ENCODE results near the gene ZBTB7A. TPM values are rescaled to one million over a fixed set of nuclear protein-coding genes. Genes with fewer than 3 reads are reported as not detected.

ZBTB7A gene
- total RNA-seq, 1 donor from 2014 or later: 39.9 TPM

DNA sequence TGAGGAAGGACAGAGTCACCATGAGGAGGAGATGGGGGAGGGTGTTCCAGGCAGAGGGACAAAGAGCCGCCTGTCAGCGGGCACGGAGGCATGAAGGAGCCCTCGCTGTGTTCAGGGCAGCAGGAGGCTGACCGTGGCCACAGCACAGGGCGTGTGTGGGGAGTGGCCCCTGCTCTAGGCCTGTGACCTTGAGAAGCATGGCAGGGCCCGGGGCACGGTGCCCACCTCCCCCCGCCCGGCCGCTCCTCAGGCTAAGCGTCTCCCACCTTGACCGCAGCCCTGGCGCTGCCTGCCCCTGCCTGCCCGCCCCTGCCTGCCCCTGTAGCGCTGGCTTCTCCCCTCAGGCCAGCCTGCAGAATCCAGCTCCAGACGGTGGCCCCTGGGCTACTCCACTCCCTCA, 45.7 kb upstream of the ZBTB7A start:
- H3K27me3 ChIP-seq (ENCODE audit: control insufficient read depth, insufficient read depth, low read length): no peaks in the 10 kb centered on the region
- no peak for DNase-seq (ENCODE audit: low read depth)
- no peak overlapping the region for H3K4me3 ChIP-seq (ENCODE audit: low read depth, low read length)
- TF ChIP-seq, protein P1, sequence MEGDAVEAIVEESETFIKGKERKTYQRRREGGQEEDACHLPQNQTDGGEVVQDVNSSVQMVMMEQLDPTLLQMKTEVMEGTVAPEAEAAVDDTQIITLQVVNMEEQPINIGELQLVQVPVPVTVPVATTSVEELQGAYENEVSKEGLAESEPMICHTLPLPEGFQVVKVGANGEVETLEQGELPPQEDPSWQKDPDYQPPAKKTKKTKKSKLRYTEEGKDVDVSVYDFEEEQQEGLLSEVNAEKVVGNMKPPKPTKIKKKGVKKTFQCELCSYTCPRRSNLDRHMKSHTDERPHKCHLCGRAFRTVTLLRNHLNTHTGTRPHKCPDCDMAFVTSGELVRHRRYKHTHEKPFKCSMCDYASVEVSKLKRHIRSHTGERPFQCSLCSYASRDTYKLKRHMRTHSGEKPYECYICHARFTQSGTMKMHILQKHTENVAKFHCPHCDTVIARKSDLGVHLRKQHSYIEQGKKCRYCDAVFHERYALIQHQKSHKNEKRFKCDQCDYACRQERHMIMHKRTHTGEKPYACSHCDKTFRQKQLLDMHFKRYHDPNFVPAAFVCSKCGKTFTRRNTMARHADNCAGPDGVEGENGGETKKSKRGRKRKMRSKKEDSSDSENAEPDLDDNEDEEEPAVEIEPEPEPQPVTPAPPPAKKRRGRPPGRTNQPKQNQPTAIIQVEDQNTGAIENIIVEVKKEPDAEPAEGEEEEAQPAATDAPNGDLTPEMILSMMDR (IDR thresholded peaks at IDR 0.05; ENCODE audit: insufficient read depth, low read length, poor library complexity, severe bottlenecking): no peak
- no peaks in the 10 kb centered on the region for H3K36me3 ChIP-seq (ENCODE audit: control insufficient read depth, insufficient read depth, low read length)

DNA sequence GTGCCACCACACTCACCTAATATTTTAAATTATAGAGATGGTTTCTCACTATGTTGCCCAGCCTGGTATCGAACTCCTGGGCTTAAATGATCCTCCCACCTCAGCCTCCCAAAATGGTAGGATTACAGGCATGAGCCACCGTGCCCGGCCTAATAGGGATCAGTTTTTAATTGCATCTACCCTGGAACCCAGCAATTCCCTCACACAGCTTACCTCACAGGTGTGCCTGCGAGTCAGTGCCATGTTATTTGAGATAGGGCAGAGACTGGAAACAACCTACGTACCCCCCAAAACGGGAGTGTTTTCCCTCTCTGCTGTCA, 42.9 kb upstream of the ZBTB7A start:
- TF ChIP-seq, protein P1 (IDR thresholded peaks at IDR 0.05; ENCODE audit: insufficient read depth, low read length, poor library complexity, severe bottlenecking): no peak
- DNase-seq (ENCODE audit: low read depth): no peak
- H3K36me3 ChIP-seq (ENCODE audit: control insufficient read depth, insufficient read depth, low read length): no peaks in the 10 kb centered on the region

DNA sequence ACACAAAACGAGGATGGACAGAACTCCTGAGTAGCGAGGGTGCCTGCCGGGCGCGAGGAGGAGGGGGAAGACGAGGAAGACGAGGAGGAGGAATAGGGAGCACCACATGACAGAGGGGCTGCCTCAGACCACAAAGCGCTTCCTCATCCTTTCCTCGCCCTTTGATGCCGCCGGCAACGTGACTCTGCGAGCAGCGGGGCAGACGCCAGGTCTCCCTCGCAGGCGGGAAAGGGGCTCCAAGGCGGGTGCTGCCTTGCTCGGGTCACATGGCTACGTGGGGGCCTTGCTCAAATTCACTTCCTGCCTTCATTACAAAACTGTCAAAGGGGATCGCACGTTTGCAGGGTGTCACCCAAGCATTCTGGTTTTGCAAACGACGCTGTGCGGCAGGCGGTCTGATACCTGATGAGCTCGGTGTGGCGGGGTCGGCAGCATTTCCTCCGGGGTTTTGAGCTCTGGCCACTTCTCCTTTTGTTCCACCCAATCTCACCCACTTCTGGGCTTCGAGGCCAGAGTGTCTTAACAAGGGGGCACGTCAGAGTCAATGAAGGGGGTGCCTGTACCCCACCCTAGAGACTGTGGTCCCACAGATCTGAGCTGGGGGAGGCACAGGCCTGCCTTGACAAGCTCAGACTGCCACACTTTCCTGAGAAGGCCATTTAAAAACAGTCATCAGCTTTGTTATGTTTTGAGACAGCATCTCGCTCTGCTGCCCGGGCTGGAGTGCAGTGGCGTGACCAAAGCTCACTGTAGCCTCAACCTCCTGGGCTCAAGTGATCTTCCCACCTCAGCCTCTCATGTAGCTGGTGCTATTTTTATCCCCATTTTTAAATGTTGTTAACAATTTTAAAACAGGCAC, 42.3 kb upstream of the ZBTB7A start:
- Histone ChIP-seq H3K27me3 (ENCODE audit: control insufficient read depth, insufficient read depth, low read length) (no peaks in the 10 kb centered on the region), H3K36me3 (ENCODE audit: control insufficient read depth, insufficient read depth, low read length) (no peaks in the 10 kb centered on the region), H3K4me3 (ENCODE audit: low read depth, low read length) (no peak overlapping the region)
- DNase-seq (ENCODE audit: low read depth): no peak
- TF ChIP-seq, protein P1 (IDR thresholded peaks at IDR 0.05; ENCODE audit: insufficient read depth, low read length, poor library complexity, severe bottlenecking): no peak

More for the DNA sequence above, 42.9 kb upstream of the ZBTB7A start:
- Histone ChIP-seq H3K4me3 (ENCODE audit: low read depth, low read length) (no peak overlapping the region), H3K27me3 (ENCODE audit: control insufficient read depth, insufficient read depth, low read length) (no peaks in the 10 kb centered on the region)

DNA sequence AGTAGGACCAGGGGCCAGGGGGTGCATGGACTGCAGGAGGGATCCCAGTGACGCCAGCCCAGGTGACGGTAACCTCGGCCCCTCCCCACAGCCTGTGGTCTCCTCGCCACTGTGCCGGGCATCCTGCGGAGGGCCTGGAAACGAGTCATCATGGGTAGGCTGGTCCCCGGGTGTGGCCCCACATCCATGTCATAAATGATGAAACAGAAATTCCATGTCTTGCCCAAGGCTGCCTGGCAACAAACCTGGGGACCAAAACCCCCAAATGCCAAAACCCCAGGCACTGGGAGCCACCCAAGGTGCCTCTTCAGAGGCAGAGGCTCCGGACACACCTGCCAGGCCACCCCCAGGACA, 36.4 kb upstream of the ZBTB7A start:
- H3K36me3 ChIP-seq (ENCODE audit: control insufficient read depth, insufficient read depth, low read length): no peaks in the 10 kb centered on the region
- DNase-seq (ENCODE audit: low read depth): no peak
- TF ChIP-seq, protein P1 (IDR thresholded peaks at IDR 0.05; ENCODE audit: insufficient read depth, low read length, poor library complexity, severe bottlenecking): no peak
- no peaks in the 10 kb centered on the region for H3K27me3 ChIP-seq (ENCODE audit: control insufficient read depth, insufficient read depth, low read length)
- H3K4me3 ChIP-seq (ENCODE audit: low read depth, low read length): no peak overlapping the region

DNA sequence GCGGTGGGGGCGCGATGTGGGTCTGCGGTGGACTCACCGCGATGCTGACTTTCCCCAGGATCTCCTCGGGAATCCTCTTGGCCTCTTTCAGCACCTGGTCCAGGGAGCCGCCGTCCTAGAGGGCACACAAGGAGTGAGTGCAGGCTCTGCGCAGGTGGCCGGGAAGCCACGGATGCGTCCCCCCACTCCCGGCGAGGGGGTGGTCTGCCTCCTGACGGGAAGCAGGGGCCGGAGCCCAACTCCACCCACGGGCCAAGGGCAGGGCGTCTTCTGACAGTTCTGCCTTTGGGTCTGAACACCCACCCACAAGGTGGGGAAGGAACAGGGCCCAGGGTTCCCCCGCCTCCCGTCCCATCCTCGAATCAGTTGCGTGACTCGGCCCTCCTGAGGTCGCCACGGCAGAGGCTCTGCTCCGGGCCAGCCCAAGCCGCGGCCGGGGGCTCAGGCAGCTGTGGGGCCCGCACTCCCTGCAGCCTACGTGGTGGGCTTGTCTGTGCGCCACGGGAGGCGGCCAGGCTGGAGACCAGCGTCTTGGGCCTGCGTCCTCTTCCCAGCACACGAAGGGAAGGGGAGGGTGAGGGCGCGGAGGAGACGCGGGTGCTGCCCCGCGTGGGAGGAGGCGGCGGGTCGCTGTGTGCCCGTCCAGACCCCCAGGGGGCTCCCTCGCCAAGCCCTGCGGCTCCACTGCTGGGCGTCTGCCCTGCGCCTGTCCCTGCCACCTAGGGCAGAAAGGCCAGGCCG, 35.8 kb upstream of the ZBTB7A start:
- TF ChIP-seq, protein P1 (IDR thresholded peaks at IDR 0.05; ENCODE audit: insufficient read depth, low read length, poor library complexity, severe bottlenecking): no peak
- no peak overlapping the region for H3K4me3 ChIP-seq (ENCODE audit: low read depth, low read length)
- no peaks in the 10 kb centered on the region for H3K27me3 ChIP-seq (ENCODE audit: control insufficient read depth, insufficient read depth, low read length)
- no peak for DNase-seq (ENCODE audit: low read depth)
- H3K36me3 ChIP-seq (ENCODE audit: control insufficient read depth, insufficient read depth, low read length): no peaks in the 10 kb centered on the region

All from kidney epithelial cell (primary cell).